B cell (primary cell): ENCODE measurements around the gene MAPK7. TPM values are rescaled to one million over a fixed set of nuclear protein-coding genes. Genes with fewer than 3 reads are reported as not detected.

Experiments used
- ATAC-seq: fragments of 200-7000 bp; cut with Tn5 transposase; one replicate; pipeline ENCODE4 v1.10.0; 2021; ENCODE audit warnings: low read depth, mild to moderate bottlenecking, moderate number of reproducible peaks, moderate library complexity
- CTCF ChIA-PET: fragments of 350-600 bp; sonication (Branson Sonifier 250); formaldehyde crosslinking; loops from one replicate; lab custom pipeline; 2021; ENCODE audit warnings: antibody characterized with exemption, inconsistent platforms; lab: Charles Lee
- POLR2A ChIA-PET: fragments of 350-600 bp; sonication (Branson Sonifier 250); formaldehyde crosslinking; loops from one replicate; lab custom pipeline; 2021; ENCODE audit warnings: antibody characterized with exemption; lab: Charles Lee
- DNase-seq: peaks from one replicate; pipeline ENCODE4 v3.0.0; 2013
- H2AFZ ChIP-seq: 2 replicates; pipeline ENCODE4 v1.6.1; 2012; ENCODE audit warnings: mild to moderate bottlenecking, low read depth, low read length; ENCODE audit not compliant: insufficient read depth, poor library complexity, severe bottlenecking
- H3K27ac ChIP-seq, 2 donors: 1 replicate in 1 of 2; 2 replicates in 1 of 2; pipeline ENCODE4 v1.5.1; 2012 to 2013; ENCODE audit warnings: low read length in 2 of 2, mild to moderate bottlenecking in 2 of 2, moderate library complexity in 1 of 2
- H3K27me3 ChIP-seq, 4 experiments: fragments of 200-600 bp in 1 of 4; sonication (generic) in 1 of 4; replicated peaks in 1 of 4; 1 replicate in 2 of 4; 2 replicates in 2 of 4; pipeline versions ENCODE4 v1.6.1 to v1.7.0; 2013 to 2016; ENCODE audit warnings: low read length in 3 of 4, mild to moderate bottlenecking in 2 of 4, mixed read lengths in 1 of 4, moderate library complexity in 1 of 4; ENCODE audit not compliant: insufficient read depth in 4 of 4, control insufficient read depth in 3 of 4; ENCODE audit errors: control extremely low read depth in 1 of 4
- H3K36me3 ChIP-seq, 2 experiments: replicated peaks in 1 of 2; 1 replicate in 1 of 2; 2 replicates in 1 of 2; pipeline versions ENCODE4 v1.6.1 to v1.7.1; 2013; ENCODE audit warnings: low read length in 1 of 2; ENCODE audit not compliant: insufficient read depth in 2 of 2, control insufficient read depth in 1 of 2; ENCODE audit errors: control extremely low read depth in 1 of 2, extremely low read depth in 1 of 2
- H3K4me1 ChIP-seq, 2 donors: fragments of 200-600 bp in 1 of 2; sonication (generic) in 1 of 2; 1 replicate in 1 of 2; 2 replicates in 1 of 2; pipeline versions ENCODE4 v1.5.1 to v1.6.1; 2013 to 2017; ENCODE audit warnings: low read length in 2 of 2; ENCODE audit not compliant: control insufficient read depth in 2 of 2, insufficient read depth in 2 of 2
- H3K4me2 ChIP-seq: replicated peaks from 2 replicates; pipeline ENCODE3; 2012; ENCODE audit warnings: mild to moderate bottlenecking, low read depth, low read length; ENCODE audit not compliant: poor library complexity, severe bottlenecking
- H3K4me3 ChIP-seq, 5 experiments: fragments of 200-600 bp in 1 of 5; sonication (generic) in 1 of 5; 1 replicate in 3 of 5; 2 replicates in 2 of 5; pipeline versions ENCODE4 v1.5.1 to v1.7.0; 2011 to 2016; ENCODE audit warnings: low read length in 4 of 5, mild to moderate bottlenecking in 4 of 5, low read depth in 2 of 5, control low read depth in 1 of 5, moderate library complexity in 1 of 5; ENCODE audit not compliant: insufficient read depth in 1 of 5; ENCODE audit errors: control extremely low read depth in 1 of 5, extremely low read depth in 1 of 5
- H3K79me2 ChIP-seq: fragments of 200-600 bp; sonication (generic); one replicate; pipeline ENCODE4 v1.6.0; 2016; ENCODE audit warnings: low read length; ENCODE audit not compliant: control insufficient read depth, insufficient read depth
- H3K9ac ChIP-seq: fragments of 200-600 bp; sonication (generic); 2 replicates; pipeline ENCODE4 v1.6.1; 2017; ENCODE audit warnings: mild to moderate bottlenecking, low read length, moderate library complexity
- H3K9me3 ChIP-seq, 3 donors: one replicate each; pipeline versions ENCODE4 v1.6.1 to v1.7.1; 2013; ENCODE audit warnings: low read length in 2 of 3; ENCODE audit not compliant: control insufficient read depth in 2 of 3, insufficient read depth in 1 of 3; ENCODE audit errors: control extremely low read depth in 1 of 3
- H4K20me1 ChIP-seq: 2 replicates; pipeline ENCODE4 v1.6.0; 2012; ENCODE audit warnings: mild to moderate bottlenecking, low read length; ENCODE audit not compliant: insufficient read depth, control insufficient read depth, poor library complexity, severe bottlenecking
- H3K27ac Mint-ChIP-seq: one replicate; pipeline ENCODE4 v1.8.0; 2021; ENCODE audit warnings: mixed read lengths
- H3K27me3 Mint-ChIP-seq: one replicate; pipeline ENCODE4 v1.8.0; 2021; ENCODE audit warnings: mixed read lengths
- H3K4me1 Mint-ChIP-seq: one replicate; pipeline ENCODE4 v1.8.0; 2021; ENCODE audit warnings: mixed read lengths
- H3K4me3 Mint-ChIP-seq: one replicate; pipeline ENCODE4 v1.8.0; 2021; ENCODE audit warnings: mixed read lengths
- H3K9me3 Mint-ChIP-seq: one replicate; pipeline ENCODE4 v1.8.0; 2022; ENCODE audit warnings: mixed read lengths; ENCODE audit not compliant: insufficient read depth
- CTCF ChIP-seq: fragments of 200-600 bp; IDR thresholded peaks from one replicate; pipeline ENCODE4 v1.8.0; 2022; ENCODE audit warnings: antibody characterized with exemption, mild to moderate bottlenecking
- EZH2 ChIP-seq: IDR thresholded peaks from 2 replicates; pipeline ENCODE4 v1.6.1; 2012; ENCODE audit warnings: borderline replicate concordance, low read depth, mild to moderate bottlenecking, moderate library complexity, low read length; ENCODE audit not compliant: insufficient read depth, poor library complexity, severe bottlenecking
- WGBS: methylation state at CpG from one replicate; pipeline ENCODE4 v1.1.5; 2013; ENCODE audit warnings: missing lambda C conversion rate; ENCODE audit not compliant: insufficient coverage; 5-methylcytosine and 5-hydroxymethylcytosine counted together
- intact Hi-C: fragments of 100-400 bp; cut with micrococcal nuclease; formaldehyde crosslinking; loops from one replicate; pipeline ENCODE4 v1.10.0; 2022
- polyA plus RNA-seq: library from polyadenylated mRNA; depleted of rRNA; stranded (reverse); fragments of >200 nt; gene quantifications from 2 replicates; pipeline ENCODE4 v1.2.3, GENCODE V29; 2012
- total RNA-seq, 2 donors: library from RNA; stranded (reverse); fragments of 120-200 nt in 1 of 2; gene quantifications; 1 replicate in 1 of 2; 2 replicates in 1 of 2; pipeline versions ENCODE4 v1.2.3 to v1.2.4, GENCODE V29; 2013 to 2022

The MAPK7 gene
- total and polyA plus RNA-seq, 2 donors (not counting 1 experiment from before 2014, with no cell fraction given) = 30.0 to 34.0 TPM

DNA sequence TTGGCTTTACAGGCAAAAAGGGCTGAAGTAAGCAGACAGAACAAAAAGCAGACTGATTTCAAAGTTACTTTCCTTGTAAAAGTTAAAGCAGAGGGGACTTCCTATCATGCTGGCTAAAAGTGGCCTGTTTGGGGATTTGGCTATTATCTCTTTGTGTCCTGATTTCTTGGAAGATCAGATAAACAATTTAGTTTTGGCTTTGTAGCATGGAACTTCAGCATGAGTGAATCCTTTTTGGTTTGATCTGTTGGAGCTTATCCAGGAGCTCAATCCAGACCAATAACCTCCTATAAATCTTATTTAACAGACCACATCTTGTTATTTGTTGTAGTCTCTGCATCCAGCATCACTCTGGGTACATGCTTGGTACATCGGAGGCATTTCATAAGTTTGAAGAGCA, 23.9 kb downstream of the MAPK7 start:
- H4K20me1 ChIP-seq = no peaks in the 10 kb centered on the region
- no peaks in the 10 kb centered on the region for H3K9me3 Mint-ChIP-seq
- no CpG with 5 or more reads among the region's 1 CpG for WGBS
- no peak overlapping the region for H3K9ac ChIP-seq
- no peaks in the 10 kb centered on the region for H3K9me3 ChIP-seq
- no peak overlapping the region for H3K4me3 ChIP-seq
- H3K27me3 ChIP-seq = peaks cover 0 to 13% (median 1%) of the 10 kb centered on the region in 4 experiments
- H2AFZ ChIP-seq = no peak overlapping the region
- POLR2A ChIA-PET = no interaction called here
- H3K4me2 ChIP-seq = no peak overlapping the region
- H3K27ac Mint-ChIP-seq = no peak overlapping the region
- intact Hi-C loops = no loop called here
- H3K27me3 Mint-ChIP-seq = peaks cover 23% of the 10 kb centered on the region
- CTCF ChIA-PET = no interaction called here
- DNase-seq (no peak), ATAC-seq (no peak)
- H3K27ac ChIP-seq = no peak overlapping the region
- no peak for TF ChIP-seq CTCF
- TF ChIP-seq EZH2 = no peak
- H3K79me2 ChIP-seq = no peaks in the 10 kb centered on the region
- no peaks in the 10 kb centered on the region for H3K4me1 Mint-ChIP-seq
- no peaks in the 10 kb centered on the region for H3K36me3 ChIP-seq
- H3K4me3 Mint-ChIP-seq = no peak overlapping the region
- H3K4me1 ChIP-seq = no peaks in the 10 kb centered on the region

DNA sequence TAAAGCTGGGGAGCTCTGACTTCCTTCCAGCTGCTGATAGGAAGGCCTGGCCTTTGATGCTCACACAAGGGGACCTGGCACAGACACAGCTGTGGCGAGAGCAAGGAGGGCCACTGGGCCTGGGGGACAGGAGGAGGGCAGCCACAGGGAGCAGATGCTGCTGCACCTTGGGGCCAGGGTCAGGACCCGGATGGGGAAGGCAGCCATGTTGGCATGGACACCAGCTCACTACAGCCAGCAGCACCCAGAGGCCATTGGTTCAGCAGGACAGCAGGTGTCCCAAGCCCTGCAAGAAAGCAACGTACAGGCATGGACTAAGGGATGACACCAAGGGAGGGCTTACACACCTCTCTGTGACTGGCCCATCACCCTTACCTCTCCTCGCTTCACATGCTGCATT, 24.7 kb downstream of the MAPK7 start:
- DNase-seq (no peak), ATAC-seq (no peak)
- Histone ChIP-seq H3K4me2 (no peak overlapping the region), H3K79me2 (no peaks in the 10 kb centered on the region), H3K9ac (no peak overlapping the region), H3K36me3 (no peaks in the 10 kb centered on the region), H3K27me3 (peaks cover 0 to 8% (median under 1%) of the 10 kb centered on the region in 4 experiments), H4K20me1 (no peaks in the 10 kb centered on the region), H3K4me1 (no peaks in the 10 kb centered on the region), H2AFZ (no peak overlapping the region), H3K27ac (no peak overlapping the region), H3K9me3 (no peaks in the 10 kb centered on the region), H3K4me3 (no peak overlapping the region)
- no peak overlapping the region for H3K4me3 Mint-ChIP-seq
- no peak overlapping the region for H3K27ac Mint-ChIP-seq
- intact Hi-C loops = no loop called here
- peaks cover 23% of the 10 kb centered on the region for H3K27me3 Mint-ChIP-seq
- 84% methylated on average over 4 of the region's 4 CpGs for WGBS
- ChIA-PET CTCF (no interaction called here), POLR2A (no interaction called here)
- no peak for TF ChIP-seq CTCF
- TF ChIP-seq EZH2 = no peak
- H3K4me1 Mint-ChIP-seq = no peaks in the 10 kb centered on the region
- no peaks in the 10 kb centered on the region for H3K9me3 Mint-ChIP-seq
